Stimulated activated CD8-positive, alpha-beta memory T cell treated with anti-CD3 and anti-CD28 coated beads, Interleukin-7, amount 100 ng/mL, for 4 hours (primary cell): ENCODE data around the gene SYNE4.
A peak's percentile ranks its signal among the peaks of the same experiment; 100 is the strongest.

Experiments
- DNase-seq, 2 donors: peaks; one replicate each; pipeline ENCODE4 v3.0.0-alpha.2; 2020; ENCODE audit warnings: low read depth in 2 of 2

The SYNE4 gene

DNA sequence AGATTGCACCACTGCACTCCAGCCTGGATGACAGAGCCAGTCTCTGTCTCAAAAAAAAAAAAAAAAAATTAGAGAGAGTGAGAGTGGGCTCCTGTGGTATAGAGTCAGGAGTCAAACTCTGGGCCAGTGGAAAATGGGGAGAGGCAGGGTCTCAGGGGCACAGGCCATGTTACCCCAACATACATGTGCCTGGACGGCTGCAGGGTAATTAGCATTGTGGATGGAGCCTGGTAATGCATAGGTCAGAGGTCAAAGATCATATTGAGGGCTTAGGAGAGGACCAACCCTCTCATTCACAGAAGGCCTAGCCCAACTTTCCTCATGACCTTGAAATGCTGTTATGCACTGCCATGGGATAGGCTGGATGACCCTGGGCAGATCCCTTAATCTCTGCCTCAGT lies 16.9 kb upstream of the SYNE4 start:
- no peak for DNase-seq

DNA sequence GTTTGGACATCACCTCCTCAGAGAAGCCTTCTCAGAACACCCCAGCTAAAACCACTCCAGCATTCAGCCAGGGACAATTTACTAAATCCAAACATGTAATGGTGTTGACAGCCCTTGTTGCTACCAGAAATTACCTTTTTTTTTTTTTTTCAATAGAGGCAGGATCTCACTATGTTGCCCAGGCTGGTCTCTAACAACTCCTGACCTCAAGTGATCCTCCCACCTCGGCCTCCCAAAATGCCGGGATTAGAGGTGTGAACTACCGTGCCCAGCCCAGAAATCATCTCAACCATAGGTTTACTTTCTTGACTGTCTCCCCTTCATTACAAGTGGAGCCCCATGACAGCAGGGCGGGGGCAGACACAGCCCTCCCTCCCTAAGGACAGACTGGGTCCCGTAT lies 14.8 kb upstream of the SYNE4 start:
- no peak for DNase-seq

- no peak for DNase-seq
Measured at GRCh38 chr19:36019061-36019670, 10.6 kb upstream of the SYNE4 start.

GRCh38 chr19:36014012-36014924 lies 5.7 kb upstream of the SYNE4 start, which contains the start of gene ALKBH6:
Gene ALKBH6, minus strand, starts transcription at chr19:36014213. Its CDS starts 816 bp downstream, at chr19:36013397.
- peak; percentile 98 to 99 for DNase-seq

- DNase-seq: no peak
Measured at GRCh38 chr19:36013280-36014011, 4.8 kb upstream of the SYNE4 start.

DNA sequence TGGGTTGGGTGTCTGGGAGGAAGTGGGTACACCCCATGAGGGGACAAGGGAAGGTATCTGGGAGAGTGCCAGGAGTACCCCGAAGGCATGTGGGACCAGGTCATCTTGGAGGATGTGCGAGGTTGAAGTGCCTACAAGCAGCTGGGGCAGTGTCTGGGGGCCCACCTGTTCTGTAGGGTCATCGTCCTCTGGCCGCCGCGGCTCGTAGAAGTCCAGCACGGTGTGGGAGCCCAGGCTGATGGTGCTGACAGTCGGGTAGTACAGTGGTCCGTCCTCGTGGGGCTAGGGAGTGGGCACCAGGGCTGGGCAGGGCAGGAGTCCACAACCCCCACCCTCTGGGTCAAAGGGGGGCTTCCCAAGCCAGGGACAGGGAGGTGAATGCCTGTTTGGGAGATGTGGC lies 1.8 kb upstream of the SYNE4 start:
- DNase-seq: no peak

DNA sequence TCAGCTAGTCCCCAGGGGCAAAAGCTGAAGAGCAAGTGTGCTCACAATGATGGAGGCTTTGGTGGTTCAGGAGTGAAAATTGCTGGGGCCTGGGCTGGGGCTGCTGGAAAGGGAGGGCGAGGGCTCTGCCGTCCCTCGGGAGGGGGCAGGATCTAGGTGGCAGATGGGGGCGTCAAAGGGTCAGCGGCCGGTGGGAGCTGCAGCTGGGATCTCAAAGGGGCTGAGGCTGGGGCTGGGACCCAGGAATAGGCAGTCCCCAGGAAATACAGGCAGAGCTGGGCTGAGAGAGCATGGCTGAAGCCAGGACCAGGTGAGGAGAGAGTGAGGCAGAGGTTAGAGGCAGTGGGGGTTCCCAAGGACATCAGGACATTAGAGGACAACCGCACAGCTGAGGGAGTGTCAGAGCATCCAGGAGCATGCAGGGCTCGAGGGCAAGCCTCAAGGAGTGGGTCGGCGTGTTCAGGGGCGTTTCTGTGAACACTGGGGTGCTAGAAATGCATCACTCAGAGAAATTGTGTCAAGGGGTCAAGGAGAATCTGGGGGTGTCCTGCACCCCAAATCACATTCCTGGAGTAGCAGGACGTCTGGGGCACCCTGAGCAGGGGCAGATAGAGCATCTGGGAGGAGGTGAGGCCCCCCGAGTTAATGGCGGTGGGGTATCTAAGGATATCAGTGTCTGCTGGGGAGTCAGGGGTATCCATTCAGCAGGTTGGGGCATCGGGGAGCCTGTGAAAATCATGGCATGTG lies 1.2 kb upstream of the SYNE4 start:
- DNase-seq: no peak

GRCh38 chr19:36009220-36009619 lies 607 bp upstream of the SYNE4 start:
- DNase-seq: peak in 1 of 2 donors; percentile 32

DNA sequence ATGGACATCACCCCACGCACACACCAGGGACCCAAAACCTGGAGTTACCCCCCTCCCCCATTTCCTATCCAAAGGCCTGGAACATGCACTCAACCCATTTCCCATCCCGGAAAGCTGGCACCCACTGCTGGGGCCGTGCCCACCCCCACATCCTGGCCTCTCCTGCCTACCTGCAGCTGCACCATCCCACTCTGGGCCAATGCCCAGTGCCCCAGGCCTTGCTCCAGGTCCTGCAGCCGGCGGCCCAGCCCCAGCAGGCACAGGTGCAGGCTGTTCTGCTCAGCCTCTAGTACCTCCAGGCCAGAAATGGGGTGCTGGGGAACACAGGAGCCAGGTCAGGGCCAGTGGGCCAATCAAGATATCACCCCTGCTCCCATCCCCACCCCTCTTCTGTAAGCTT lies 1.7 kb downstream of the SYNE4 start:
- no peak for DNase-seq

GRCh38 chr19:36003284-36003683 lies 5.3 kb downstream of the SYNE4 start:
- DNase-seq: no peak

DNA sequence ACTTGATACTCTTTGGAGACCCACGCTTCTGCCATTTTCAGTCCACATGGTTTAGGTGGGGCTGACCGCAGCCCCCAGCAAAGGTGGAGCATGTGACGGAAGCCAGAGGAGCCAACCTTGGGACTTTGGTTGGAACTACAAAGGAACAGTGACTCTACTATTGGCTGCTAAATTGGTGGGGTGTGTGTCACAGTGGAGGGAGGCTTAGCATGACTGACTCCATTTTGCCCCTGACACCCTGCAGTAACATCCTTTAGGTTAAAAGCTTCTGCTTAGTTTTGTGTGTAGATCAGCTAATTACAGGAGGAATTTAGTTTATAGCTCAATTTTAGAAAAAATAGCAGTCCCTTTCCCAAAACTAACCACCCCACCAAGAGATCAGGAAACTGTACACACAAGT lies 7.0 kb downstream of the SYNE4 start:
- DNase-seq: no peak

- no peak for DNase-seq
Measured at GRCh38 chr19:35996777-35997176, 11.8 kb downstream of the SYNE4 start.

- DNase-seq: peak; percentile 90 to 93
Measured at GRCh38 chr19:35995048-35995993, 13.3 kb downstream of the SYNE4 start, which contains the start of gene SDHAF1. Gene SDHAF1, plus strand, starts transcription at chr19:35995188. Its CDS starts 87 bp downstream, at chr19:35995275.

GRCh38 chr19:35993923-35994598 lies 14.6 kb downstream of the SYNE4 start:
- no peak for DNase-seq

DNA sequence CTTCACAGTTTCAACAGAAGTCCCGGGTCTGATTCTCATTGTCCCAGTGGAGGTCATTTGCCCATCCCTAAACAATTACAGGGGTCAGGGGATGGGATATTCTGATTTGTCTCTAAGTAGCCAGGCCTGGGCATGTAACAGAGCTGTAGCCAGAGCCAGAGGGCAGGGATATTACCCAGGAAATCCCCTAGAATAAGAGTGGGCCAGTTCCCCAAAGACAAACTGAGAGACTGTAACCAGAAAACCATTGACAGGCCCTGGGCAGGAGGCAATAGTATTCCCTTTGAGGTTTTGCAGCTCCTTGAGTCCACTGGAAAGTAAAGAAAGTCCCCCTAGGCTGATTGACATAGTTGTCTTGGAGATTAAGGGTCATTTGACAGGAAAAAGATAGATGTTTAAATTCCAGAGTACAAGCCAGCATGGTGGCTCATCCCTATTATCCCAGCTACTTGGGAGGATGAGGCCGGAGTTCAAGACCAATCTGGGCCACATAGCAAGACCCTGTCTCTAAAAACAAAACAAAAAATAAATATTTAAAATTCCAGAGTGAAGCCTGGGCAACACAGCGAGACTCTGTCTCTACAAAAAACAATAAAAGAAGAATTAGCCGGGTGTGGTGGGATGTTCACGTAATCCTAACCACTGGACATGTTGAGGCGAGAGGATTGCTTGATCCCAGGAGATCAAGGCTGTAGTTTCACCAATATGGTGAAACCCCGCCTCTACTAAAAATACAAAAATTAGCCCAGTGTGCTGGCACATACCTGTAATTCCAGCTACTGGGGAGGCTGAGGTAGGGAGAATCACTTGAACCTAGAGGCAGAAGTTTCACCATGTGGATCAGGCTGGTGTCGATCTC lies 15.5 kb downstream of the SYNE4 start:
- DNase-seq: no peak

GRCh38 chr19:35991731-35992450 lies 16.7 kb downstream of the SYNE4 start:
- no peak for DNase-seq

DNA sequence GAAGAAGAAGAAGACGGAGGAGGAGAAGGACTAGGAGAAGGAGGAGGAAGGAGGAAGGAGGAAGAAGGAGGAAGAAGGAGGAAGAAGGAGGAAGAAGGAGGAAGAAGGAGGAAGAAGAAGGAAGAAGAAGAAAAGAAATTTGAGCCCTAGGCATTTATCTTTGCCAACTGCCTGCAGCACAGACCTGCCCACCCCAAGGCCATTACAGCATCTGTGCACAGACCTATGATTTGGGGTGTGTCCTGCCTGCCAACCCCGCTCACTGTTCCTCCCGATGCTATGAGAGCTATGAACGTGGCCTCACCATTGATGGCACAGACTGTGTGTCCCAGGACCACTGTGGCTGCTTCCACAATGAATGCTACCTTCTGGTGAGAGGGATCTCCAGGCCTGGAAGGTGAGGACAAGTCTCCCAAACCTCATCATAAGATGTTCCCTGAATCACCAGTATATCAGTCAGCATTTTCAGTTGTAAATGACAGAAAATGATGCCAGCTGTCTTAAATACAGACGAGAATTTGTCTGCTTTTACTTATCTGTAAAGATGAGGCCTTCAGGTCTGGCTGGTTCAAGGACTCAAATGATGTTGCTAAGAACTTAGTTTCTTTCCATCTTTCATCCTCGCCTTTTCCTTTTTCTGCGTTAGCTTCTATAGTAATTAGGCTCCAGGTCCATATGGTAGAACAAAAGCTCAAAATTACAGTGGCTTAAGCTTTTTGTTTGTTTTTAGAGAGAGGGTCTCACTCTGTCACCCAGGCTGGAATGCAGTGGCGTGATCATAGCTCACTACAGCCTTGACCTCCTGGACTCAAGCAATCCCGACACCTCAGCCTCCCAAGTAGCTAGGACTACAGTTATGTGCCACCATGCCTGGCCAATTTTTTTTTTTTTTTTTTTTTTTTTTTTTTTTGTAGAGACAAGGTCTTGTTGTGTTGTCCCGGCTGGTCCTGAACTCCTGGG lies 17.6 kb downstream of the SYNE4 start:
- DNase-seq: no peak
